Panc1 (cell line): ENCODE data around the gene LHX3. TPM values are rescaled to one million over a fixed set of nuclear protein-coding genes. Genes with fewer than 3 reads are reported as not detected.
A peak's percentile ranks its signal among the peaks of the same experiment; 100 is the strongest.

ENCODE experiments used
- ATAC-seq: fragments of 200-7000 bp; cut with Tn5 transposase; 2 replicates; pipeline ENCODE4 v1.9.1; 2020; ENCODE audit warnings: mild to moderate bottlenecking, moderate library complexity
- BruUV-seq: library from RNA; stranded (reverse); fragments of 400-500 nt; replicated peaks from 2 replicates; lab custom pipeline; 2021; lab: Mats Ljungman, UMichigan
- CTCF ChIA-PET: fragments of 300-600 bp; sonication (Branson Sonifier 250); formaldehyde crosslinking; loops from one replicate; lab custom pipeline; 2022; ENCODE audit warnings: antibody characterized with exemption; lab: Charles Lee
- POLR2A ChIA-PET: fragments of 300-600 bp; sonication (Branson Sonifier 250); formaldehyde crosslinking; loops from one replicate; lab custom pipeline; 2022; ENCODE audit warnings: antibody characterized with exemption; lab: Charles Lee
- DNase-seq: peaks from one replicate; pipeline ENCODE4 v3.0.0-alpha.2; 2010; ENCODE audit warnings: low read depth, low spot score
- H3K27ac ChIP-seq: 2 replicates; pipeline ENCODE4 v1.5.1; 2011; ENCODE audit warnings: mild to moderate bottlenecking, low read length, inconsistent platforms
- H3K27me3 ChIP-seq: fragments of 200-500 bp; sonication (Bioruptor generic); 2 replicates; pipeline ENCODE4 v1.6.0; 2014; ENCODE audit warnings: low read length, inconsistent platforms; ENCODE audit not compliant: control insufficient read depth, insufficient read depth
- H3K36me3 ChIP-seq: fragments of 200-500 bp; sonication (Bioruptor generic); 2 replicates; pipeline ENCODE4 v1.5.1; 2014; ENCODE audit warnings: inconsistent platforms, mild to moderate bottlenecking, low read length, moderate library complexity; ENCODE audit not compliant: control insufficient read depth, insufficient read depth
- H3K4me1 ChIP-seq: 2 replicates; pipeline ENCODE4 v1.5.1; 2011; ENCODE audit warnings: inconsistent platforms, mild to moderate bottlenecking, low read length, moderate library complexity; ENCODE audit not compliant: control insufficient read depth, insufficient read depth
- H3K4me3 ChIP-seq, 2 experiments: 2 replicates each; pipeline ENCODE4 v1.5.1; 2011 to 2012; ENCODE audit warnings: low read depth in 2 of 2, low read length in 2 of 2, mild to moderate bottlenecking in 2 of 2, inconsistent platforms in 1 of 2, moderate library complexity in 1 of 2
- H3K9me3 ChIP-seq: fragments of 200-500 bp; sonication (Bioruptor generic); 2 replicates; pipeline ENCODE4 v1.5.1; 2014; ENCODE audit warnings: low read depth, mild to moderate bottlenecking, inconsistent platforms, low read length, moderate library complexity; ENCODE audit not compliant: control insufficient read depth, insufficient read depth
- POLR2AphosphoS5 ChIP-seq: IDR thresholded peaks from 2 replicates; pipeline ENCODE4 v1.6.1; 2012; ENCODE audit warnings: mild to moderate bottlenecking, low read depth, low read length, moderate library complexity
- SIN3A ChIP-seq: IDR thresholded peaks from 2 replicates; pipeline ENCODE4 v1.6.1; 2012; ENCODE audit warnings: low read depth, mild to moderate bottlenecking, low read length, moderate library complexity, borderline replicate concordance; ENCODE audit not compliant: insufficient read depth
- TCF7L2 ChIP-seq: IDR thresholded peaks from 2 replicates; pipeline ENCODE4 v1.6.1; 2011; ENCODE audit warnings: mild to moderate bottlenecking, low read depth, low read length, inconsistent platforms
- in situ Hi-C: cut with HindIII; loops from 2 replicates; pipeline ENCODE4 v1.10.0; 2016; ENCODE audit warnings: low sequenced_read_pairs, low pct_unique_long_range_greater_than_20kb
- intact Hi-C: fragments of 100-400 bp; cut with micrococcal nuclease; formaldehyde crosslinking; loops from one replicate; pipeline ENCODE4 v1.10.0; 2022; ENCODE audit not compliant: unreplicated experiment
- total RNA-seq: library from RNA; stranded (reverse); gene quantifications from one replicate; pipeline ENCODE4 v1.2.1, GENCODE V29; 2021; ENCODE audit not compliant: unreplicated experiment
- TF ChIP-seq, protein P1 (sequence below): fragments of 450-650 bp; IDR thresholded peaks from 2 replicates; pipeline ENCODE4 v1.5.1; 2017; ENCODE audit warnings: mild to moderate bottlenecking
- TF ChIP-seq, protein P2 (sequence below), 2 experiments: IDR thresholded peaks; 2 replicates each; pipeline ENCODE4 v1.6.1; 2011 to 2012; ENCODE audit warnings: low read depth in 2 of 2, control low read depth in 1 of 2, low read length in 1 of 2, mild to moderate bottlenecking in 1 of 2, moderate library complexity in 1 of 2; ENCODE audit not compliant: insufficient read depth in 1 of 2

The LHX3 gene
- total RNA-seq, 1 experiment from 2014 or later, result 0.13 TPM

GRCh38 chr9:136222906-136223285 lies 18.0 kb upstream of the LHX3 start:
- in situ Hi-C loops (no loop called here), intact Hi-C loops (no loop called here)
- BruUV-seq, result no TSS peak
- Histone ChIP-seq H3K9me3 (no peaks in the 10 kb centered on the region), H3K4me1 (peaks cover under 1% of the 10 kb centered on the region; the same call in 1 of the 2 replicates), H3K36me3 (no peaks in the 10 kb centered on the region), H3K27ac (no peak overlapping the region), H3K4me3 (no peak overlapping the region), H3K27me3 (no peaks in the 10 kb centered on the region)
- ATAC-seq (no peak), DNase-seq (no peak)
- TF ChIP-seq, protein P1, sequence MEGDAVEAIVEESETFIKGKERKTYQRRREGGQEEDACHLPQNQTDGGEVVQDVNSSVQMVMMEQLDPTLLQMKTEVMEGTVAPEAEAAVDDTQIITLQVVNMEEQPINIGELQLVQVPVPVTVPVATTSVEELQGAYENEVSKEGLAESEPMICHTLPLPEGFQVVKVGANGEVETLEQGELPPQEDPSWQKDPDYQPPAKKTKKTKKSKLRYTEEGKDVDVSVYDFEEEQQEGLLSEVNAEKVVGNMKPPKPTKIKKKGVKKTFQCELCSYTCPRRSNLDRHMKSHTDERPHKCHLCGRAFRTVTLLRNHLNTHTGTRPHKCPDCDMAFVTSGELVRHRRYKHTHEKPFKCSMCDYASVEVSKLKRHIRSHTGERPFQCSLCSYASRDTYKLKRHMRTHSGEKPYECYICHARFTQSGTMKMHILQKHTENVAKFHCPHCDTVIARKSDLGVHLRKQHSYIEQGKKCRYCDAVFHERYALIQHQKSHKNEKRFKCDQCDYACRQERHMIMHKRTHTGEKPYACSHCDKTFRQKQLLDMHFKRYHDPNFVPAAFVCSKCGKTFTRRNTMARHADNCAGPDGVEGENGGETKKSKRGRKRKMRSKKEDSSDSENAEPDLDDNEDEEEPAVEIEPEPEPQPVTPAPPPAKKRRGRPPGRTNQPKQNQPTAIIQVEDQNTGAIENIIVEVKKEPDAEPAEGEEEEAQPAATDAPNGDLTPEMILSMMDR, result no peak
- no peak for TF ChIP-seq TCF7L2
- TF ChIP-seq POLR2AphosphoS5, result no peak
- TF ChIP-seq, protein P2, sequence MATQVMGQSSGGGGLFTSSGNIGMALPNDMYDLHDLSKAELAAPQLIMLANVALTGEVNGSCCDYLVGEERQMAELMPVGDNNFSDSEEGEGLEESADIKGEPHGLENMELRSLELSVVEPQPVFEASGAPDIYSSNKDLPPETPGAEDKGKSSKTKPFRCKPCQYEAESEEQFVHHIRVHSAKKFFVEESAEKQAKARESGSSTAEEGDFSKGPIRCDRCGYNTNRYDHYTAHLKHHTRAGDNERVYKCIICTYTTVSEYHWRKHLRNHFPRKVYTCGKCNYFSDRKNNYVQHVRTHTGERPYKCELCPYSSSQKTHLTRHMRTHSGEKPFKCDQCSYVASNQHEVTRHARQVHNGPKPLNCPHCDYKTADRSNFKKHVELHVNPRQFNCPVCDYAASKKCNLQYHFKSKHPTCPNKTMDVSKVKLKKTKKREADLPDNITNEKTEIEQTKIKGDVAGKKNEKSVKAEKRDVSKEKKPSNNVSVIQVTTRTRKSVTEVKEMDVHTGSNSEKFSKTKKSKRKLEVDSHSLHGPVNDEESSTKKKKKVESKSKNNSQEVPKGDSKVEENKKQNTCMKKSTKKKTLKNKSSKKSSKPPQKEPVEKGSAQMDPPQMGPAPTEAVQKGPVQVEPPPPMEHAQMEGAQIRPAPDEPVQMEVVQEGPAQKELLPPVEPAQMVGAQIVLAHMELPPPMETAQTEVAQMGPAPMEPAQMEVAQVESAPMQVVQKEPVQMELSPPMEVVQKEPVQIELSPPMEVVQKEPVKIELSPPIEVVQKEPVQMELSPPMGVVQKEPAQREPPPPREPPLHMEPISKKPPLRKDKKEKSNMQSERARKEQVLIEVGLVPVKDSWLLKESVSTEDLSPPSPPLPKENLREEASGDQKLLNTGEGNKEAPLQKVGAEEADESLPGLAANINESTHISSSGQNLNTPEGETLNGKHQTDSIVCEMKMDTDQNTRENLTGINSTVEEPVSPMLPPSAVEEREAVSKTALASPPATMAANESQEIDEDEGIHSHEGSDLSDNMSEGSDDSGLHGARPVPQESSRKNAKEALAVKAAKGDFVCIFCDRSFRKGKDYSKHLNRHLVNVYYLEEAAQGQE (IDR thresholded peaks at IDR 0.05; ENCODE audit: insufficient read depth in 1 of 2, low read depth in 2 of 2, low read length in 1 of 2), result no peak
- no peak for TF ChIP-seq SIN3A
- ChIA-PET CTCF (no interaction called here), POLR2A (no interaction called here)

- no peak overlapping the region for H3K4me3 ChIP-seq
- BruUV-seq, result no TSS peak
- no peaks in the 10 kb centered on the region for H3K9me3 ChIP-seq
- no peaks in the 10 kb centered on the region for H3K4me1 ChIP-seq
- no peaks in the 10 kb centered on the region for H3K27me3 ChIP-seq
- H3K36me3 ChIP-seq, result no peaks in the 10 kb centered on the region
- ATAC-seq (no peak), DNase-seq (no peak)
- in situ Hi-C loops, result no loop called here
- ChIA-PET POLR2A (no interaction called here), CTCF (no interaction called here)
- no peak overlapping the region for H3K27ac ChIP-seq
- no peak for TF ChIP-seq TCF7L2
- intact Hi-C loops, result no loop called here
These were observed 17.4 kb upstream of the LHX3 start for GRCh38 chr9:136222166-136222905.

- ATAC-seq (peak; percentile 76), DNase-seq (no peak)
- Histone ChIP-seq H3K27me3 (no peaks in the 10 kb centered on the region), H3K9me3 (no peaks in the 10 kb centered on the region), H3K4me3 (no peak overlapping the region), H3K4me1 (no peaks in the 10 kb centered on the region), H3K36me3 (no peaks in the 10 kb centered on the region), H3K27ac (no peak overlapping the region)
- intact Hi-C loops (no loop called here), in situ Hi-C loops (no loop called here)
- ChIA-PET POLR2A (no interaction called here), CTCF (no interaction called here)
- no TSS peak for BruUV-seq
- TF ChIP-seq, protein P1, result no peak
- no peak for TF ChIP-seq POLR2AphosphoS5
- TF ChIP-seq, protein P2 (IDR thresholded peaks at IDR 0.05; ENCODE audit: insufficient read depth in 1 of 2, low read depth in 2 of 2, low read length in 1 of 2), result no peak
- TF ChIP-seq SIN3A, result no peak
- TF ChIP-seq TCF7L2, result no peak
These were observed 15.2 kb upstream of the LHX3 start for GRCh38 chr9:136220017-136220729.
